ENCODE results near the gene FAM13A. TPM values are rescaled to one million over a fixed set of nuclear protein-coding genes. Genes with fewer than 3 reads are reported as not detected.

FAM13A gene
- total and polyA plus RNA-seq, 2 of the 13 experiments (the other 11 are each of a cell fraction or from before 2014, with no cell fraction given), result 1.2 to 36.2 TPM

GRCh38 chr4:88878642-88879041 is 178.3 kb downstream of the FAM13A start:
- H3K79me2 ChIP-seq (ENCODE audit: insufficient read depth, low read length), result no peaks in the 10 kb centered on the region
- H3K27ac ChIP-seq (ENCODE audit: extremely low read length, insufficient read depth, low read length), result no peak overlapping the region
- H3K27me3 ChIP-seq (ENCODE audit: control insufficient read depth in 1 of 2, insufficient read depth in 2 of 2, low read length in 2 of 2), result peaks cover 0 to 1% of the 10 kb centered on the region in 2 experiments; a peak in 1 of 5 replicates
- ATAC-seq (peak; percentile 97), FAIRE-seq (peak; percentile 39), DNase-seq (ENCODE audit: low spot score) (peak; percentile 49)
- H2AFZ ChIP-seq (ENCODE audit: low read length), result no peak overlapping the region
- no TSS peak for BruUV-seq (replicated peaks)
- in situ Hi-C loops (cut with HindIII; ENCODE audit: extremely low pct_ligation_motif_present, low pct_unique_long_range_greater_than_20kb), result no loop called here
- POLR2A ChIA-PET, result no interaction called here
- intact Hi-C loops (cut with micrococcal nuclease; ENCODE audit: unreplicated experiment), result no loop called here
- WGBS (ENCODE audit: low lambda C conversion rate), result 5% methylated on average over 1 of the region's 1 CpG
- H4K20me1 ChIP-seq (ENCODE audit: insufficient read depth, low read length), result no peaks in the 10 kb centered on the region
- H3K4me2 ChIP-seq (ENCODE audit: low read depth, low read length), result peak overlapping the region; percentile 50
- H3K9me3 ChIP-seq (ENCODE audit: low read length), result no peaks in the 10 kb centered on the region
- no peak overlapping the region for H3K4me3 ChIP-seq (replicated peaks in 1 of 3; ENCODE audit: insufficient read depth in 1 of 3, low read depth in 2 of 3, low read length in 3 of 3)
- CTCF ChIA-PET (ENCODE audit: low intra/inter-chr PET ratio, low total read pairs), result no interaction called here
- no peaks in the 10 kb centered on the region for H3K36me3 ChIP-seq (replicated peaks in 1 of 2; ENCODE audit: control insufficient read depth in 1 of 2, insufficient read depth in 2 of 2, low read length in 2 of 2)
- peaks cover 28% of the 10 kb centered on the region for H3K4me1 ChIP-seq (ENCODE audit: insufficient read depth, low read length)
- H3K9ac ChIP-seq (ENCODE audit: insufficient read depth, low read depth, low read length), result no peak overlapping the region
- 0 out of 2 replicates have a peak, but pooled peaks have one; percentile 17 for TF ChIP-seq BCL6 (CRISPR knock-in tag; IDR thresholded peaks at IDR 0.05)
- peak; percentile 48 for TF ChIP-seq HNF4G (IDR thresholded peaks at IDR 0.05; ENCODE audit: borderline replicate concordance, low read depth, low read length)
- TF ChIP-seq HNF4G (CRISPR knock-in tag; IDR thresholded peaks at IDR 0.05; ENCODE audit: borderline replicate concordance, low read depth), result no peak
- no peak for TF ChIP-seq ZNF839 (CRISPR knock-in tag; IDR thresholded peaks at IDR 0.05; ENCODE audit: borderline replicate concordance)
- no peak for TF ChIP-seq NKX3-1 (CRISPR knock-in tag; IDR thresholded peaks at IDR 0.05)
- peak; percentile 21; the same call in 1 of the 2 replicates for TF ChIP-seq SAP130 (CRISPR knock-in tag; IDR thresholded peaks at IDR 0.05; ENCODE audit: low read depth)
- TF ChIP-seq FOXA3 (CRISPR knock-in tag; IDR thresholded peaks at IDR 0.05), result peak; percentile 66
- TF ChIP-seq ZNF205 (CRISPR knock-in tag; IDR thresholded peaks at IDR 0.05), result 0 out of 2 replicates have a peak, but pooled peaks have one; percentile 31
- peak; percentile 40; the same call in 1 of the 2 replicates for TF ChIP-seq HMG20A (CRISPR knock-in tag; IDR thresholded peaks at IDR 0.05; ENCODE audit: borderline replicate concordance)
- TF ChIP-seq, protein P1, sequence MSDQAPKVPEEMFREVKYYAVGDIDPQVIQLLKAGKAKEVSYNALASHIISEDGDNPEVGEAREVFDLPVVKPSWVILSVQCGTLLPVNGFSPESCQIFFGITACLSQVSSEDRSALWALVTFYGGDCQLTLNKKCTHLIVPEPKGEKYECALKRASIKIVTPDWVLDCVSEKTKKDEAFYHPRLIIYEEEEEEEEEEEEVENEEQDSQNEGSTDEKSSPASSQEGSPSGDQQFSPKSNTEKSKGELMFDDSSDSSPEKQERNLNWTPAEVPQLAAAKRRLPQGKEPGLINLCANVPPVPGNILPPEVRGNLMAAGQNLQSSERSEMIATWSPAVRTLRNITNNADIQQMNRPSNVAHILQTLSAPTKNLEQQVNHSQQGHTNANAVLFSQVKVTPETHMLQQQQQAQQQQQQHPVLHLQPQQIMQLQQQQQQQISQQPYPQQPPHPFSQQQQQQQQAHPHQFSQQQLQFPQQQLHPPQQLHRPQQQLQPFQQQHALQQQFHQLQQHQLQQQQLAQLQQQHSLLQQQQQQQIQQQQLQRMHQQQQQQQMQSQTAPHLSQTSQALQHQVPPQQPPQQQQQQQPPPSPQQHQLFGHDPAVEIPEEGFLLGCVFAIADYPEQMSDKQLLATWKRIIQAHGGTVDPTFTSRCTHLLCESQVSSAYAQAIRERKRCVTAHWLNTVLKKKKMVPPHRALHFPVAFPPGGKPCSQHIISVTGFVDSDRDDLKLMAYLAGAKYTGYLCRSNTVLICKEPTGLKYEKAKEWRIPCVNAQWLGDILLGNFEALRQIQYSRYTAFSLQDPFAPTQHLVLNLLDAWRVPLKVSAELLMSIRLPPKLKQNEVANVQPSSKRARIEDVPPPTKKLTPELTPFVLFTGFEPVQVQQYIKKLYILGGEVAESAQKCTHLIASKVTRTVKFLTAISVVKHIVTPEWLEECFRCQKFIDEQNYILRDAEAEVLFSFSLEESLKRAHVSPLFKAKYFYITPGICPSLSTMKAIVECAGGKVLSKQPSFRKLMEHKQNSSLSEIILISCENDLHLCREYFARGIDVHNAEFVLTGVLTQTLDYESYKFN (CRISPR knock-in tag; conservative IDR thresholded peaks at IDR 0.05), result peak; percentile 83
- no peak for TF ChIP-seq CENPX (CRISPR knock-in tag; IDR thresholded peaks at IDR 0.05)
- TF ChIP-seq HNRNPL (IDR thresholded peaks at IDR 0.05; ENCODE audit: low read depth, low read length), result no peak
- TF ChIP-seq, protein P2, sequence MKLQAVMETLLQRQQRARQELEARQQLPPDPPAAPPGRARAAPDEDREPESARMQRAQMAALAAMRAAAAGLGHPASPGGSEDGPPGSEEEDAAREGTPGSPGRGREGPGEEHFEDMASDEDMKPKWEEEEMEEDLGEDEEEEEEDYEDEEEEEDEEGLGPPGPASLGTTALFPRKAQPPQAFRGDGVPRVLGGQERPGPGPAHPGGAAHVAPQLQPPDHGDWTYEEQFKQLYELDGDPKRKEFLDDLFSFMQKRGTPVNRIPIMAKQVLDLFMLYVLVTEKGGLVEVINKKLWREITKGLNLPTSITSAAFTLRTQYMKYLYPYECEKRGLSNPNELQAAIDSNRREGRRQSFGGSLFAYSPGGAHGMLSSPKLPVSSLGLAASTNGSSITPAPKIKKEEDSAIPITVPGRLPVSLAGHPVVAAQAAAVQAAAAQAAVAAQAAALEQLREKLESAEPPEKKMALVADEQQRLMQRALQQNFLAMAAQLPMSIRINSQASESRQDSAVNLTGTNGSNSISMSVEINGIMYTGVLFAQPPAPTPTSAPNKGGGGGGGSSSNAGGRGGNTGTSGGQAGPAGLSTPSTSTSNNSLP (IDR thresholded peaks at IDR 0.05; ENCODE audit: low read depth, low read length), result peak; percentile 56; the same call in 1 of the 2 replicates
- TF ChIP-seq ZNF563 (CRISPR knock-in tag; IDR thresholded peaks at IDR 0.05), result no peak
- TF ChIP-seq ZNF703 (CRISPR knock-in tag; IDR thresholded peaks at IDR 0.05; ENCODE audit: borderline replicate concordance), result no peak
- TF ChIP-seq TGIF2 (CRISPR knock-in tag; IDR thresholded peaks at IDR 0.05), result no peak
- TF ChIP-seq, protein P3, sequence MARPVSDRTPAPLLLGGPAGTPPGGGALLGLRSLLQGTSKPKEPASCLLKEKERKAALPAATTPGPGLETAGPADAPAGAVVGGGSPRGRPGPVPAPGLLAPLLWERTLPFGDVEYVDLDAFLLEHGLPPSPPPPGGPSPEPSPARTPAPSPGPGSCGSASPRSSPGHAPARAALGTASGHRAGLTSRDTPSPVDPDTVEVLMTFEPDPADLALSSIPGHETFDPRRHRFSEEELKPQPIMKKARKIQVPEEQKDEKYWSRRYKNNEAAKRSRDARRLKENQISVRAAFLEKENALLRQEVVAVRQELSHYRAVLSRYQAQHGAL (CRISPR knock-in tag; IDR thresholded peaks at IDR 0.05; ENCODE audit: not compliant biosample characterization), result no peak
- TF ChIP-seq DPF2 (CRISPR knock-in tag; IDR thresholded peaks at IDR 0.05; ENCODE audit: borderline replicate concordance, low read depth), result peak; percentile 48; the same call in 1 of the 2 replicates
- no peak for TF ChIP-seq HCFC1 (IDR thresholded peaks at IDR 0.05; ENCODE audit: low read depth, low read length)
